K562 (cell line): ENCODE data around the gene ATG10. TPM values are rescaled to one million over a fixed set of nuclear protein-coding genes. Genes with fewer than 3 reads are reported as not detected.

Experiments used
- ATF1 ChIP-seq, 2 experiments: fragments of 450-650 bp in 1 of 2; IDR thresholded peaks; 2 replicates each; pipeline ENCODE4 v1.6.1; 2016; ENCODE audit warnings: missing compliant biosample characterization in 1 of 2, missing genetic modification characterization in 1 of 2
- CTBP1 ChIP-seq: fragments of 450-650 bp; IDR thresholded peaks from 2 replicates; pipeline ENCODE4 v1.6.1; 2016; ENCODE audit warnings: borderline replicate concordance
- NCOR1 ChIP-seq: fragments of 450-650 bp; IDR thresholded peaks from 2 replicates; pipeline ENCODE4 v1.6.1; 2016; ENCODE audit warnings: mild to moderate bottlenecking, moderate library complexity
- SNAPC5 ChIP-seq: fragments of 250-450 bp; sonication (Bioruptor Pico); IDR thresholded peaks from 2 replicates; pipeline ENCODE4 v1.8.0; 2021; ENCODE audit warnings: moderate library complexity, mild to moderate bottlenecking, inconsistent platforms
- ZNF431 ChIP-seq: sonication (generic); formaldehyde crosslinking; IDR thresholded peaks from 2 replicates; pipeline ENCODE4 v1.8.0; 2022; ENCODE audit warnings: mild to moderate bottlenecking, missing genetic modification reagents
- polyA plus RNA-seq, 8 experiments: library from polyadenylated mRNA; depleted of rRNA in 4 of 8; stranded (reverse) in 5 of 8; unstranded in 3 of 8; fragments of >200 nt; fragmentation: Nextera tagmentation in 2 of 8; fragmentation: Illumina TruSeq in 1 of 8; extraction: Ambion mirVana in 2 of 8; extraction: Trizol in 1 of 8; gene quantifications; 2 replicates each; pipeline versions ENCODE4 v1.2.1 to v1.2.3, GENCODE V29; 2011 to 2014; ENCODE audit warnings: inconsistent platforms in 1 of 8, missing spikeins in 1 of 8
- total RNA-seq, 7 experiments: library from RNA; depleted of rRNA in 6 of 7; stranded (reverse); fragments of >200 nt in 6 of 7; fragmentation: Illumina TruSeq in 2 of 7; extraction: Trizol in 2 of 7; gene quantifications; 2 replicates each; pipeline versions ENCODE4 v1.2.1 to v1.2.3, GENCODE V29; 2011 to 2021; ENCODE audit warnings: low replicate concordance in 1 of 7
- TF ChIP-seq, protein P1 (sequence below): fragments of 200-600 bp; sonication (generic); IDR thresholded peaks from one replicate; pipeline ENCODE4 v1.6.1; 2012; ENCODE audit warnings: mild to moderate bottlenecking, low read depth, low read length, inconsistent platforms
- TF ChIP-seq, protein P2 (sequence below), 2 experiments: fragments of 450-650 bp; formaldehyde crosslinking in 1 of 2; IDR thresholded peaks; 2 replicates each; pipeline versions ENCODE4 v1.4.0 to v1.6.1; 2014 to 2020; ENCODE audit warnings: mild to moderate bottlenecking in 2 of 2, borderline replicate concordance in 1 of 2, low read depth in 1 of 2

The ATG10 gene
- total and polyA plus RNA-seq, 9 of the 15 experiments (the other 6 are each of a cell fraction or from before 2014, with no cell fraction given), result 7.0 to 18.8 (median 14.6) TPM

GRCh38 chr5:82225525-82226172, 253.8 kb downstream of the ATG10 start (continued):
- TF ChIP-seq, protein P1, sequence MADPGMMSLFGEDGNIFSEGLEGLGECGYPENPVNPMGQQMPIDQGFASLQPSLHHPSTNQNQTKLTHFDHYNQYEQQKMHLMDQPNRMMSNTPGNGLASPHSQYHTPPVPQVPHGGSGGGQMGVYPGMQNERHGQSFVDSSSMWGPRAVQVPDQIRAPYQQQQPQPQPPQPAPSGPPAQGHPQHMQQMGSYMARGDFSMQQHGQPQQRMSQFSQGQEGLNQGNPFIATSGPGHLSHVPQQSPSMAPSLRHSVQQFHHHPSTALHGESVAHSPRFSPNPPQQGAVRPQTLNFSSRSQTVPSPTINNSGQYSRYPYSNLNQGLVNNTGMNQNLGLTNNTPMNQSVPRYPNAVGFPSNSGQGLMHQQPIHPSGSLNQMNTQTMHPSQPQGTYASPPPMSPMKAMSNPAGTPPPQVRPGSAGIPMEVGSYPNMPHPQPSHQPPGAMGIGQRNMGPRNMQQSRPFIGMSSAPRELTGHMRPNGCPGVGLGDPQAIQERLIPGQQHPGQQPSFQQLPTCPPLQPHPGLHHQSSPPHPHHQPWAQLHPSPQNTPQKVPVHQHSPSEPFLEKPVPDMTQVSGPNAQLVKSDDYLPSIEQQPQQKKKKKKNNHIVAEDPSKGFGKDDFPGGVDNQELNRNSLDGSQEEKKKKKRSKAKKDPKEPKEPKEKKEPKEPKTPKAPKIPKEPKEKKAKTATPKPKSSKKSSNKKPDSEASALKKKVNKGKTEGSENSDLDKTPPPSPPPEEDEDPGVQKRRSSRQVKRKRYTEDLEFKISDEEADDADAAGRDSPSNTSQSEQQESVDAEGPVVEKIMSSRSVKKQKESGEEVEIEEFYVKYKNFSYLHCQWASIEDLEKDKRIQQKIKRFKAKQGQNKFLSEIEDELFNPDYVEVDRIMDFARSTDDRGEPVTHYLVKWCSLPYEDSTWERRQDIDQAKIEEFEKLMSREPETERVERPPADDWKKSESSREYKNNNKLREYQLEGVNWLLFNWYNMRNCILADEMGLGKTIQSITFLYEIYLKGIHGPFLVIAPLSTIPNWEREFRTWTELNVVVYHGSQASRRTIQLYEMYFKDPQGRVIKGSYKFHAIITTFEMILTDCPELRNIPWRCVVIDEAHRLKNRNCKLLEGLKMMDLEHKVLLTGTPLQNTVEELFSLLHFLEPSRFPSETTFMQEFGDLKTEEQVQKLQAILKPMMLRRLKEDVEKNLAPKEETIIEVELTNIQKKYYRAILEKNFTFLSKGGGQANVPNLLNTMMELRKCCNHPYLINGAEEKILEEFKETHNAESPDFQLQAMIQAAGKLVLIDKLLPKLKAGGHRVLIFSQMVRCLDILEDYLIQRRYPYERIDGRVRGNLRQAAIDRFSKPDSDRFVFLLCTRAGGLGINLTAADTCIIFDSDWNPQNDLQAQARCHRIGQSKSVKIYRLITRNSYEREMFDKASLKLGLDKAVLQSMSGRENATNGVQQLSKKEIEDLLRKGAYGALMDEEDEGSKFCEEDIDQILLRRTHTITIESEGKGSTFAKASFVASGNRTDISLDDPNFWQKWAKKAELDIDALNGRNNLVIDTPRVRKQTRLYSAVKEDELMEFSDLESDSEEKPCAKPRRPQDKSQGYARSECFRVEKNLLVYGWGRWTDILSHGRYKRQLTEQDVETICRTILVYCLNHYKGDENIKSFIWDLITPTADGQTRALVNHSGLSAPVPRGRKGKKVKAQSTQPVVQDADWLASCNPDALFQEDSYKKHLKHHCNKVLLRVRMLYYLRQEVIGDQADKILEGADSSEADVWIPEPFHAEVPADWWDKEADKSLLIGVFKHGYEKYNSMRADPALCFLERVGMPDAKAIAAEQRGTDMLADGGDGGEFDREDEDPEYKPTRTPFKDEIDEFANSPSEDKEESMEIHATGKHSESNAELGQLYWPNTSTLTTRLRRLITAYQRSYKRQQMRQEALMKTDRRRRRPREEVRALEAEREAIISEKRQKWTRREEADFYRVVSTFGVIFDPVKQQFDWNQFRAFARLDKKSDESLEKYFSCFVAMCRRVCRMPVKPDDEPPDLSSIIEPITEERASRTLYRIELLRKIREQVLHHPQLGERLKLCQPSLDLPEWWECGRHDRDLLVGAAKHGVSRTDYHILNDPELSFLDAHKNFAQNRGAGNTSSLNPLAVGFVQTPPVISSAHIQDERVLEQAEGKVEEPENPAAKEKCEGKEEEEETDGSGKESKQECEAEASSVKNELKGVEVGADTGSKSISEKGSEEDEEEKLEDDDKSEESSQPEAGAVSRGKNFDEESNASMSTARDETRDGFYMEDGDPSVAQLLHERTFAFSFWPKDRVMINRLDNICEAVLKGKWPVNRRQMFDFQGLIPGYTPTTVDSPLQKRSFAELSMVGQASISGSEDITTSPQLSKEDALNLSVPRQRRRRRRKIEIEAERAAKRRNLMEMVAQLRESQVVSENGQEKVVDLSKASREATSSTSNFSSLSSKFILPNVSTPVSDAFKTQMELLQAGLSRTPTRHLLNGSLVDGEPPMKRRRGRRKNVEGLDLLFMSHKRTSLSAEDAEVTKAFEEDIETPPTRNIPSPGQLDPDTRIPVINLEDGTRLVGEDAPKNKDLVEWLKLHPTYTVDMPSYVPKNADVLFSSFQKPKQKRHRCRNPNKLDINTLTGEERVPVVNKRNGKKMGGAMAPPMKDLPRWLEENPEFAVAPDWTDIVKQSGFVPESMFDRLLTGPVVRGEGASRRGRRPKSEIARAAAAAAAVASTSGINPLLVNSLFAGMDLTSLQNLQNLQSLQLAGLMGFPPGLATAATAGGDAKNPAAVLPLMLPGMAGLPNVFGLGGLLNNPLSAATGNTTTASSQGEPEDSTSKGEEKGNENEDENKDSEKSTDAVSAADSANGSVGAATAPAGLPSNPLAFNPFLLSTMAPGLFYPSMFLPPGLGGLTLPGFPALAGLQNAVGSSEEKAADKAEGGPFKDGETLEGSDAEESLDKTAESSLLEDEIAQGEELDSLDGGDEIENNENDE, result no peak
- no peak for TF ChIP-seq NCOR1
- no peak for TF ChIP-seq ZNF431 (CRISPR knock-in tag)
- TF ChIP-seq ATF1 (CRISPR knock-in tag; IDR thresholded peaks at IDR 0.05), result no peak
- TF ChIP-seq ATF1 (tag; IDR thresholded peaks at IDR 0.05), result no peak
- TF ChIP-seq, protein P2, sequence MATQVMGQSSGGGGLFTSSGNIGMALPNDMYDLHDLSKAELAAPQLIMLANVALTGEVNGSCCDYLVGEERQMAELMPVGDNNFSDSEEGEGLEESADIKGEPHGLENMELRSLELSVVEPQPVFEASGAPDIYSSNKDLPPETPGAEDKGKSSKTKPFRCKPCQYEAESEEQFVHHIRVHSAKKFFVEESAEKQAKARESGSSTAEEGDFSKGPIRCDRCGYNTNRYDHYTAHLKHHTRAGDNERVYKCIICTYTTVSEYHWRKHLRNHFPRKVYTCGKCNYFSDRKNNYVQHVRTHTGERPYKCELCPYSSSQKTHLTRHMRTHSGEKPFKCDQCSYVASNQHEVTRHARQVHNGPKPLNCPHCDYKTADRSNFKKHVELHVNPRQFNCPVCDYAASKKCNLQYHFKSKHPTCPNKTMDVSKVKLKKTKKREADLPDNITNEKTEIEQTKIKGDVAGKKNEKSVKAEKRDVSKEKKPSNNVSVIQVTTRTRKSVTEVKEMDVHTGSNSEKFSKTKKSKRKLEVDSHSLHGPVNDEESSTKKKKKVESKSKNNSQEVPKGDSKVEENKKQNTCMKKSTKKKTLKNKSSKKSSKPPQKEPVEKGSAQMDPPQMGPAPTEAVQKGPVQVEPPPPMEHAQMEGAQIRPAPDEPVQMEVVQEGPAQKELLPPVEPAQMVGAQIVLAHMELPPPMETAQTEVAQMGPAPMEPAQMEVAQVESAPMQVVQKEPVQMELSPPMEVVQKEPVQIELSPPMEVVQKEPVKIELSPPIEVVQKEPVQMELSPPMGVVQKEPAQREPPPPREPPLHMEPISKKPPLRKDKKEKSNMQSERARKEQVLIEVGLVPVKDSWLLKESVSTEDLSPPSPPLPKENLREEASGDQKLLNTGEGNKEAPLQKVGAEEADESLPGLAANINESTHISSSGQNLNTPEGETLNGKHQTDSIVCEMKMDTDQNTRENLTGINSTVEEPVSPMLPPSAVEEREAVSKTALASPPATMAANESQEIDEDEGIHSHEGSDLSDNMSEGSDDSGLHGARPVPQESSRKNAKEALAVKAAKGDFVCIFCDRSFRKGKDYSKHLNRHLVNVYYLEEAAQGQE (IDR thresholded peaks at IDR 0.05; ENCODE audit: borderline replicate concordance), result peak; percentile 79
- TF ChIP-seq, protein P2 (CRISPR knock-in tag; IDR thresholded peaks at IDR 0.05; ENCODE audit: low read depth), result no peak
- TF ChIP-seq CTBP1, result peak; percentile 31; the same call in 1 of the 2 replicates
- TF ChIP-seq SNAPC5 (CRISPR knock-in tag), result no peak
